SK-N-SH (cell line): ENCODE results near the gene LAMTOR1. TPM values are rescaled to one million over a fixed set of nuclear protein-coding genes. Genes with fewer than 3 reads are reported as not detected.

Source experiments
- CTCF ChIA-PET: fragments of 300-600, 350-600 bp; formaldehyde crosslinking; extraction: SDS; loops from one replicate; lab custom pipeline; 2021; lab: Yijun Ruan, JAX
- POLR2A ChIA-PET: fragments of 350-600 bp; sonication (Branson Sonifier 250); formaldehyde crosslinking; extraction: SDS; loops from one replicate; lab custom pipeline; 2020; ENCODE audit warnings: antibody characterized with exemption, inconsistent platforms; lab: Yijun Ruan, JAX
- DNase-seq: peaks from one replicate; pipeline ENCODE4 v3.0.0; 2012
- H2AFZ ChIP-seq: fragments of 200-600 bp; sonication (generic); 2 replicates; pipeline ENCODE4 v1.8.1; 2016; ENCODE audit warnings: antibody characterized with exemption, mild to moderate bottlenecking, low read depth
- H3F3A ChIP-seq: fragments of 200-600 bp; sonication (generic); replicated peaks from 2 replicates; pipeline ENCODE3; 2016; ENCODE audit warnings: antibody characterized with exemption, mild to moderate bottlenecking; ENCODE audit not compliant: insufficient read depth
- H3K27ac ChIP-seq, 2 experiments: fragments of 200-500 bp in 1 of 2; fragments of 200-600 bp in 1 of 2; sonication (Bioruptor generic) in 1 of 2; sonication (generic), shearing (Covaris generic) in 1 of 2; 2 replicates each; pipeline versions ENCODE4 v1.5.1 to v1.6.1; 2014 to 2016; ENCODE audit warnings: low read depth in 2 of 2, inconsistent platforms in 1 of 2, low read length in 1 of 2, mild to moderate bottlenecking in 1 of 2, mixed read lengths in 1 of 2
- H3K27me3 ChIP-seq: fragments of 200-600 bp; sonication (generic), shearing (Covaris generic); 2 replicates; pipeline ENCODE4 v1.6.1; 2016; ENCODE audit warnings: mixed run types; ENCODE audit not compliant: insufficient read depth
- H3K36me3 ChIP-seq, 2 experiments: fragments of 200-500 bp in 1 of 2; fragments of 200-600 bp in 1 of 2; sonication (Bioruptor generic) in 1 of 2; sonication (generic) in 1 of 2; replicated peaks in 1 of 2; 2 replicates each; pipeline versions ENCODE3 to v1.5.1; 2014 to 2016; ENCODE audit warnings: low read length in 1 of 2, mild to moderate bottlenecking in 1 of 2; ENCODE audit not compliant: insufficient read depth in 2 of 2, control insufficient read depth in 1 of 2
- H3K4me1 ChIP-seq, 2 experiments: fragments of 200-500 bp in 1 of 2; fragments of 200-600 bp in 1 of 2; sonication (Bioruptor generic) in 1 of 2; sonication (generic), shearing (Covaris generic) in 1 of 2; 2 replicates each; pipeline versions ENCODE4 v1.5.1 to v1.6.1; 2014 to 2016; ENCODE audit warnings: low read depth in 1 of 2, low read length in 1 of 2, mixed run types in 1 of 2; ENCODE audit not compliant: insufficient read depth in 2 of 2, control insufficient read depth in 1 of 2
- H3K4me2 ChIP-seq: fragments of 200-600 bp; sonication (generic), shearing (Covaris generic); 2 replicates; pipeline ENCODE4 v1.6.1; 2017; ENCODE audit warnings: mixed run types
- H3K4me3 ChIP-seq, 2 experiments: fragments of 200-500 bp in 1 of 2; fragments of 200-600 bp in 1 of 2; sonication (Bioruptor generic) in 1 of 2; sonication (generic), shearing (Covaris generic) in 1 of 2; 2 replicates each; pipeline versions ENCODE4 v1.5.1 to v1.8.1; 2014 to 2016; ENCODE audit warnings: low read depth in 2 of 2, inconsistent platforms in 1 of 2, low read length in 1 of 2, mild to moderate bottlenecking in 1 of 2, mixed read lengths in 1 of 2, moderate library complexity in 1 of 2
- H3K79me2 ChIP-seq: fragments of 200-600 bp; sonication (generic); 2 replicates; pipeline ENCODE4 v1.8.1; 2017; ENCODE audit warnings: mild to moderate bottlenecking; ENCODE audit not compliant: insufficient read depth
- H3K9ac ChIP-seq: fragments of 200-600 bp; sonication (generic); 2 replicates; pipeline ENCODE4 v1.6.1; 2017; ENCODE audit warnings: mixed run types
- H3K9me2 ChIP-seq: fragments of 200-600 bp; sonication (generic); 2 replicates; pipeline ENCODE4 v1.6.1; 2017; ENCODE audit warnings: mixed run types
- H3K9me3 ChIP-seq: fragments of 200-600 bp; sonication (generic); 2 replicates; pipeline ENCODE4 v1.6.1; 2017; ENCODE audit warnings: mixed run types, mild to moderate bottlenecking, moderate library complexity
- H4K20me1 ChIP-seq: fragments of 200-600 bp; sonication (generic); 2 replicates; pipeline ENCODE4 v1.6.1; 2017; ENCODE audit warnings: mild to moderate bottlenecking, mixed run types; ENCODE audit not compliant: insufficient read depth
- ELF1 ChIP-seq: IDR thresholded peaks from 2 replicates; pipeline ENCODE4 v1.4.0; 2012
- EP300 ChIP-seq, 2 experiments: IDR thresholded peaks; 2 replicates each; pipeline versions ENCODE4 v1.4.0 to v1.6.1; 2012; ENCODE audit warnings: borderline replicate concordance in 1 of 2, low read depth in 1 of 2, low read length in 1 of 2
- EZH2phosphoT487 ChIP-seq: fragments of 200-600 bp; sonication (generic); IDR thresholded peaks from 2 replicates; pipeline ENCODE4 v1.6.1; 2017; ENCODE audit warnings: low read depth, mixed run types, mild to moderate bottlenecking, antibody characterized with exemption, moderate library complexity, borderline replicate concordance
- FOSL2 ChIP-seq: IDR thresholded peaks from 2 replicates; pipeline ENCODE4 v1.4.0; 2012; ENCODE audit warnings: low read depth, mild to moderate bottlenecking, moderate library complexity, borderline replicate concordance
- FOXM1 ChIP-seq: IDR thresholded peaks from 2 replicates; pipeline ENCODE4 v1.4.0; 2012; ENCODE audit warnings: low read depth, mild to moderate bottlenecking
- GABPA ChIP-seq: IDR thresholded peaks from 2 replicates; pipeline ENCODE4 v1.4.0; 2012; ENCODE audit warnings: low read depth, mild to moderate bottlenecking
- GATA2 ChIP-seq: sonication (generic); formaldehyde crosslinking; IDR thresholded peaks from 2 replicates; pipeline ENCODE4 v1.5.0; 2020; ENCODE audit warnings: mild to moderate bottlenecking, missing genetic modification reagents
- MXI1 ChIP-seq: IDR thresholded peaks from 2 replicates; pipeline ENCODE4 v1.6.1; 2012; ENCODE audit warnings: mild to moderate bottlenecking, low read depth, low read length, improper control_type of control experiment
- NFIC ChIP-seq: IDR thresholded peaks from 2 replicates; pipeline ENCODE4 v1.4.0; 2012; ENCODE audit warnings: borderline replicate concordance
- POLR2AphosphoS5 ChIP-seq: IDR thresholded peaks from 2 replicates; pipeline ENCODE4 v1.6.1; 2012; ENCODE audit warnings: low read depth, low read length
- SIN3A ChIP-seq: IDR thresholded peaks from 2 replicates; pipeline ENCODE4 v1.6.1; 2012; ENCODE audit warnings: low read depth, mild to moderate bottlenecking, low read length, moderate library complexity, borderline replicate concordance
- YY1 ChIP-seq: IDR thresholded peaks from 2 replicates; pipeline ENCODE4 v1.4.0; 2012; ENCODE audit warnings: low read depth, mild to moderate bottlenecking
- WGBS: methylation state at CpG from one replicate; pipeline ENCODE4 v1.1.6; 2017; ENCODE audit warnings: low lambda C conversion rate; 5-methylcytosine and 5-hydroxymethylcytosine counted together
- polyA plus RNA-seq, 3 experiments: library from polyadenylated mRNA; depleted of rRNA; stranded (reverse); fragments of >200 nt; gene quantifications; 2 replicates each; pipeline ENCODE4 v1.2.3, GENCODE V29; 2012
- TF ChIP-seq, protein P1 (sequence below): IDR thresholded peaks from 2 replicates; pipeline ENCODE4; 2012
- TF ChIP-seq, protein P2 (sequence below): fragments of 150-350 bp; IDR thresholded peaks from 2 replicates; pipeline ENCODE4 v1.6.1; 2017; ENCODE audit warnings: antibody characterized with exemption, low read length, low read depth, borderline replicate concordance
- TF ChIP-seq, protein P3 (sequence below): IDR thresholded peaks from 2 replicates; pipeline ENCODE4 v1.4.0; 2012; ENCODE audit warnings: low read depth, borderline replicate concordance

The LAMTOR1 gene
- polyA plus RNA-seq, 1 of the 3 experiments (the other 2 are of a cell fraction): 128 TPM

DNA sequence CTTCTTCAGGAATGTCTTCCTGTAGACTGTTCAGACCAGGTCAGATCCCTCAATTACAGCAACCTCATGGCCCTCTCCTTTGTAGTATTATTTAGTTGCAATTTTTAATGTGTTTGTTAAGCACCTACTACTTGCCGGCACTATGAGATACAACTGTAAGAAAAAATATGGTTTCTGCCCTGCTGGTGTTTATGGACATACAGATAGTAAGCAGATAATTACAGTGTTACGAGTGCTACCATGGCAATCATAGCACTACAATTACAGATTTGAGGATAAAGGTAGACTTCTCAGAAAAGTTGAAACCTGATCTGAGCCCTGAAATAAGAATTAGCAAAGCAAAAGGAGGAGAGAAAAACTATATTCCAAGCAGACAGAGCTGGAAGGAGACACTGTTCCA is 19.7 kb downstream of the LAMTOR1 start:
- no peak for TF ChIP-seq NFIC
- no peak for TF ChIP-seq EZH2phosphoT487
- no peak for TF ChIP-seq ELF1
- TF ChIP-seq GATA2: no peak
- TF ChIP-seq YY1: no peak
- TF ChIP-seq, protein P1, sequence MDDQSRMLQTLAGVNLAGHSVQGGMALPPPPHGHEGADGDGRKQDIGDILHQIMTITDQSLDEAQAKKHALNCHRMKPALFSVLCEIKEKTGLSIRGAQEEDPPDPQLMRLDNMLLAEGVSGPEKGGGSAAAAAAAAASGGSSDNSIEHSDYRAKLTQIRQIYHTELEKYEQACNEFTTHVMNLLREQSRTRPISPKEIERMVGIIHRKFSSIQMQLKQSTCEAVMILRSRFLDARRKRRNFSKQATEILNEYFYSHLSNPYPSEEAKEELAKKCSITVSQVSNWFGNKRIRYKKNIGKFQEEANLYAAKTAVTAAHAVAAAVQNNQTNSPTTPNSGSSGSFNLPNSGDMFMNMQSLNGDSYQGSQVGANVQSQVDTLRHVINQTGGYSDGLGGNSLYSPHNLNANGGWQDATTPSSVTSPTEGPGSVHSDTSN: no peak
- no peak for TF ChIP-seq FOSL2
- TF ChIP-seq EP300 (IDR thresholded peaks at IDR 0.05; ENCODE audit: borderline replicate concordance in 1 of 2, low read depth in 1 of 2, low read length in 1 of 2): no peak
- no peak for TF ChIP-seq MXI1
- no peak for TF ChIP-seq SIN3A
- TF ChIP-seq, protein P2, sequence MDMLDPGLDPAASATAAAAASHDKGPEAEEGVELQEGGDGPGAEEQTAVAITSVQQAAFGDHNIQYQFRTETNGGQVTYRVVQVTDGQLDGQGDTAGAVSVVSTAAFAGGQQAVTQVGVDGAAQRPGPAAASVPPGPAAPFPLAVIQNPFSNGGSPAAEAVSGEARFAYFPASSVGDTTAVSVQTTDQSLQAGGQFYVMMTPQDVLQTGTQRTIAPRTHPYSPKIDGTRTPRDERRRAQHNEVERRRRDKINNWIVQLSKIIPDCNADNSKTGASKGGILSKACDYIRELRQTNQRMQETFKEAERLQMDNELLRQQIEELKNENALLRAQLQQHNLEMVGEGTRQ: no peak
- TF ChIP-seq, protein P3, sequence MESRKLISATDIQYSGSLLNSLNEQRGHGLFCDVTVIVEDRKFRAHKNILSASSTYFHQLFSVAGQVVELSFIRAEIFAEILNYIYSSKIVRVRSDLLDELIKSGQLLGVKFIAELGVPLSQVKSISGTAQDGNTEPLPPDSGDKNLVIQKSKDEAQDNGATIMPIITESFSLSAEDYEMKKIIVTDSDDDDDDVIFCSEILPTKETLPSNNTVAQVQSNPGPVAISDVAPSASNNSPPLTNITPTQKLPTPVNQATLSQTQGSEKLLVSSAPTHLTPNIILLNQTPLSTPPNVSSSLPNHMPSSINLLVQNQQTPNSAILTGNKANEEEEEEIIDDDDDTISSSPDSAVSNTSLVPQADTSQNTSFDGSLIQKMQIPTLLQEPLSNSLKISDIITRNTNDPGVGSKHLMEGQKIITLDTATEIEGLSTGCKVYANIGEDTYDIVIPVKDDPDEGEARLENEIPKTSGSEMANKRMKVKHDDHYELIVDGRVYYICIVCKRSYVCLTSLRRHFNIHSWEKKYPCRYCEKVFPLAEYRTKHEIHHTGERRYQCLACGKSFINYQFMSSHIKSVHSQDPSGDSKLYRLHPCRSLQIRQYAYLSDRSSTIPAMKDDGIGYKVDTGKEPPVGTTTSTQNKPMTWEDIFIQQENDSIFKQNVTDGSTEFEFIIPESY: no peak
- no peak for TF ChIP-seq POLR2AphosphoS5
- no peak for TF ChIP-seq FOXM1
- TF ChIP-seq GABPA: no peak
- H3K4me3 ChIP-seq: no peak overlapping the region
- no peaks in the 10 kb centered on the region for H3K27me3 ChIP-seq
- peaks cover 3% of the 10 kb centered on the region for H3F3A ChIP-seq
- peak overlapping the region in 1 of 2 experiments; percentile 44; a peak in 2 of 4 replicates for H3K27ac ChIP-seq
- 90% methylated on average over 2 of the region's 2 CpGs for WGBS
- H3K9me3 ChIP-seq: no peaks in the 10 kb centered on the region
- H3K4me2 ChIP-seq: no peak overlapping the region
- H2AFZ ChIP-seq: no peak overlapping the region
- no peak overlapping the region for H3K9ac ChIP-seq
- ChIA-PET POLR2A (no interaction called here), CTCF (interaction anchor here (1.2 to 7.8 kb wide), 5 partner anchors 20 to 106 kb away, joined by 3 to 99 read pairs (median 21); no protein-coding TSS in a partner anchor)
- no peaks in the 10 kb centered on the region for H4K20me1 ChIP-seq
- H3K36me3 ChIP-seq: peaks cover 0 to 17% of the 10 kb centered on the region in 2 experiments
- H3K9me2 ChIP-seq: no peaks in the 10 kb centered on the region
- peaks cover 18% of the 10 kb centered on the region for H3K79me2 ChIP-seq
- no peak for DNase-seq
- peaks cover 5 to 29% of the 10 kb centered on the region in 2 experiments; a peak in 3 of 4 replicates for H3K4me1 ChIP-seq
